Stromal cell of bone marrow (primary cell): ENCODE results near the gene RAP1A.
"Not testable (repeated sequence)": the region's sequence is repeated elsewhere in the genome, so short reads cannot be mapped to it uniquely, and the experiment has no call there.

Experiments used
- DNase-seq: peaks from one replicate; pipeline ENCODE4 v3.0.0-alpha.2; 2012; ENCODE audit warnings: low read depth

Gene RAP1A

DNA sequence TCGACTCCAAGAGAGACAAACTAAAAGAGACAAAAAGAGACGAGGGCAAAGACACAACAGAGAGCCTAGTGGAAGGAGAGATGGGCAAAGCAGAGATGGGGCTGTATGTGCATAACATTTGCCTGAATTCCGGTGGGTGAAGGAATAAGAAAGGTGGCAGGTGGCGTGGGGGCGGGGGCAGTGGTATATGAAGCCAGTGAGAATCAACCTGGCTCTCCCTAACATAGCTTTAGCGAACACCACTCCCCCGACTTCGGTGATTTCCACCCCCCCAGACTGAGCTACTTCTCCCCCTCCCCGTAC lies 118.5 kb downstream of the RAP1A start:
- DNase-seq: no peak

GRCh38 chr1:111738436-111739193 lies 119.0 kb downstream of the RAP1A start:
- DNase-seq: peak; percentile 48

DNA sequence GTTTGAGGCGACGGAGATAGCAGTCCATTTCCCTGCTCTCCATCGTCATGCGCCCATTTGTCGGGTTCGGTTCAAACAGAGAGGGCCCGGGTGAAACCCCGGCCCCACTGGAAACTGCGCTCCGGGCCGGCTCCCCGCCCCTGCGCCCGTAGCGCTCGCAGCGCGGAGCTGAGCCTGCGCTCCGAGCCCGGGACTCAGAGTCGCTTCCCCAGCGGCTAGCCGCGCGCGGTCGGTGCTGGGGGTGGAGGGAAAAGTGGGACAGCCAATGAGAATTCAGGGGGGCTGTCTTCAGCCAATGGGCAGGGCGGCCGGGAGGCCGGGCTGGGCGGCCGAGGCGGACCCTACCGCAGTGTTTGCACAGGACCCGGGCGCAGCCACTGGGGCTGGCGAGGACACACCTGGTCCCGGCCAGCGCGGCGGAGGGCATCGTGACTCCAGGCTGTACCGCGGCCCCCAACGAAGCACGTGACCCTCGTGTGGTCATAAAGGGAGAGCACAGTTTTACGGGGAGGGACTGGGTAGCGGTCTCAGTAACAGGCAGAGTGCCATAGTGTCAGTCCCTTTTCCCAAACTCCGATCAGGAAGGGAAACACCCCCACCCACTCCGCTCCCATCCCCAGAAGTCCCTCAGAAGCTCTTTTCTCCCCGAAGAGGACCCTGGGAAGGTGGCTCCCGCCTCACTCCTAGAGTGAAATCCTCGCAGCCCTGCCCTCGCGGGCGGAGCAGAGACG lies 119.8 kb downstream of the RAP1A start, which contains the start of gene INKA2:
Gene INKA2 (minus strand): TSS at position 202 of the 731 bp plus-strand sequence. CDS start 153 bp downstream, at position 49.
- peak; percentile 81 for DNase-seq

- DNase-seq: no peak
Observed at GRCh38 chr1:111739925-111740765, 120.6 kb downstream of the RAP1A start.

DNA sequence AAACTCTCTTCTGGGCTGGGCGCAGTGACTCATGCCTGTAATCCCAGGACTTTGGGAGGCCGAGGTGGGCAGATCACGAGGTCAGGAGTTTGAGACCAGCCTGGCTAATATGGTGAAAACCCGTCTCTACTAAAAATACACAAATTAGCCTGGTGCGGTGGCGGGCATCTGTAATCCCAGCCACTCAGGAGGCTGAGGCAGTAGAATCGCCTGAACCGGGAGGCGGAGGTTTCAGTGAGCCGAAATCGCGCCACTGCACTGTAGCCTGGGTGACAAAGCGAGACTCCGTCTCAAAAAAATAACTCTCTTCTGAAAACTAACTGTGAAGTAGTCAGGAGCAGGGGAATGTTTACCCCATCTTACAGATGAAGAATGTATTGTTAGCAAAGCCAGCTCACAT lies 122.7 kb downstream of the RAP1A start:
- not testable (repeated sequence) for DNase-seq

- no peak for DNase-seq
Observed at GRCh38 chr1:111742938-111743549, 123.5 kb downstream of the RAP1A start.

DNA sequence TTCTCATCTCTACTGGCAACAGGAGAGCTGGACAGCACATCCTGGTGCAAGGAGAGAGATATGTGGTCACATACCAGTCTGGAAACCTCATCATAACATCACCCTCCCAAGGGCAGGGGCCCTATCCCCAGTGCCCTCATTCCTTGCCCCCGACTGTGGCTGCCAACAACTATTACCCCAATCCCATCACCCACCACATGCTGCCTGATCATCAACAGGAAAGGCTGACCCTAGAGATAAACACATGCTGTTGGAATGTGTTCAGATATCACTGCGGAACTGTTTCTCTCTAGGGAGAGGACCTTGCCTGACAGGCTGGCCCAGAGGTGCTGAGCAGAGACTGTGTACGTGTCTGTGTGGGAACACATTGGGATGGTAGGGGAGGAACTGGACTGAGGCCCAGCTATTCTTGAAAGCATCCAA lies 124.1 kb downstream of the RAP1A start:
- DNase-seq: no peak

- no peak for DNase-seq
Observed at GRCh38 chr1:111745675-111746613, 126.4 kb downstream of the RAP1A start.

DNA sequence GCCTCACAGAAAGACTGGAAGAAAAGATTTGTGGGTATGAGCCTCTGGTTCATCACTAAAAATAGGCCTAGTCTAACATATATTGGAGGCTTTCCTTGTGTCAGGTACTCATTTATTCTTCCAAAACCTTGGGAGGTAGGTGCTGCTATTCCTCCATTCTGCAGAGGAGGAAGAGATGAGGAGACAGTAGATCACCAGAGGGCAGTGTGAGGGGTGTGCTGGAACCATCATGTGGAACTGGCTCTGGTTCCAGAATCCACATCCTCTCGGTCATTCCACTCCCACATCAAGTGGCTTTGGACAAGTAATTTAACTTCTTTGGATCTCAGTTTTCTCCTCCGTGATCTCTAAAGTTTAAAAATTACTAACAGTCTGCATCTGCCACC lies 127.0 kb downstream of the RAP1A start:
- no peak for DNase-seq

DNA sequence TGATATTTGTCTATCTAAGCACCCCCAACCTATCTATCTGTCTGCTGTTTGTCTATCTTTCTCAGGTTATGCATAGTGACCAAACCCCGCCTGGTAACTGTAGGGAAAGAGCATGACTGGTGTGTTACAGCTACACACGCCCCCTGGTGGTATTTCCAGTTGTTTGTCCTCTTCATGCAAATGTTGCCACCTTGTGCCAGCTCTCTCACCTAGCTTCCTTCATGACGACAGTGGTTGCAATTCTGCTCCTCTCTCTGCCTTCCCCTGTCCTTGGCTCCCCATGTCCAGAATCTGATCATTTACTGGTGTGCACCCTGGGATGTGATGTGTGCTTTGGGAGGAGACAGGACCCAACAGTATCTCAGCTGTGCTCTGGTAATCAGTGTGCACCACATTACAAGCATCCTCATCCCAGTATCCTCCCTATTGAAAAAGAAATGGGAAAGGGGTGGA lies 127.7 kb downstream of the RAP1A start:
- DNase-seq: peak; percentile 54

DNA sequence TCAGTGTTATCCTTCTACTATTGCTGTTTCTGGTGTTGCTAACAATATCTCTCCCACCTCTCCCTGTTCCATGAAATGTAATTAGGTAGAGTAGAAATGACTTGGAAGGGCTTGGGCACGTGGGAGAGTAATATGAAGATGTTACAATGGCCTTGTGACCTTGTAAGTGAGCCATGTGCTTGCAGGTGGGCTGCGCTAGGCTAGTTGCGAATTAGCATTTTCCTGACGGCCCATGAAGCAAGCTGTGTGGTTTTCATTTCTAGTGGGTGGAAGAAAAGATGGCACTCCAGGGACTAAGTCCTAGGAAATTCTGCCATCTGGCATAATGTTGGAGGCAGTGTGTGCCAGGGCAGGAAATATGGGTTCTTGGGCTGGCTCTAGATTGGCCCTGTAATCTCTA lies 128.4 kb downstream of the RAP1A start:
- DNase-seq: no peak

- DNase-seq: no peak
Observed at GRCh38 chr1:111749628-111750027, 130.0 kb downstream of the RAP1A start.

GRCh38 chr1:111750856-111751255 lies 131.3 kb downstream of the RAP1A start:
- DNase-seq: no peak

- DNase-seq: no peak
Observed at GRCh38 chr1:111751906-111752575, 132.5 kb downstream of the RAP1A start.

- DNase-seq: no peak
Observed at GRCh38 chr1:111754984-111755330, 135.4 kb downstream of the RAP1A start.

GRCh38 chr1:111755331-111756123 lies 135.9 kb downstream of the RAP1A start, which contains the start of gene DDX20:
Gene DDX20 (plus strand): TSS chr1:111755901. CDS start chr1:111755925, 24 bp downstream.
- peak; percentile 96 for DNase-seq

GRCh38 chr1:111756124-111756513 lies 136.5 kb downstream of the RAP1A start:
- no peak for DNase-seq

DNA sequence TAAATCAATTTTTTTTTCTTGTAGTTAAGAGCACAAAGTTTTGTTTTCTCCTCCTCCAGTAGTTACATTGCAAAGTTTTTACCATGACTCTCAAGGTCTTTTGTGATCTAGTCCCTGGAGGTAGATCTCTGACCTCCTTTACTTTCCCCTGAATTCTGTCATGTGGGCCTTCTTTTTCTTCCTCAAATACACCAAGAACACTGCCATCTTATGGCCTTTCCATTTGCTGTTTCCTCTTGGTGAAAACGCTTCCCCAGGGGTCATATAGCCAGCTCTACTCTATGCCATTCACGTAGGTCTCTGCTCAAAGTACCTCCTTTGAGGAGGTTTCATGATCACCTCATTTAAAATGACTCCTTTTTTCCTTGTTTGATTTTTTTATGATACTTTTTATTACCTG lies 138.8 kb downstream of the RAP1A start:
- DNase-seq: no peak

DNA sequence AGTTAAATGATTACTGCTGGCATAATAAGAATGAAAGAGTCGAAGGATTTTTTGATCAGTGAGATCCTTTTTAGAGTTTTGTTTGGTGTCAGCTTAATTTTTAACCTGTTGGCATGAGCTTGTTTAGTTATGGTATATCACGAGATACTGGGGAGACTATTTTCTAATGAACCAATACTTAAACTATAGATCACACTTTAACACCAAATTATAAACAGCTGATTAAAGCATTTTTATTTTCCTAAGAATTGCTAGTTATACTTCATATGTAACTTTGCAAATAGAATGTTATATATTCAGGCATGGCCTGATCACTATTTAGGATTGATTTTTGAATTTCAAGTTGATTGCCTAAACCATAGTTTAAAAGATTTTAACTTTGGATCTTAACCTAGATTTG lies 142.1 kb downstream of the RAP1A start:
- no peak for DNase-seq

GRCh38 chr1:111762332-111762731 lies 142.7 kb downstream of the RAP1A start:
- no peak for DNase-seq
